ENCODE results near the gene MYO3B.

The MYO3B gene

DNA sequence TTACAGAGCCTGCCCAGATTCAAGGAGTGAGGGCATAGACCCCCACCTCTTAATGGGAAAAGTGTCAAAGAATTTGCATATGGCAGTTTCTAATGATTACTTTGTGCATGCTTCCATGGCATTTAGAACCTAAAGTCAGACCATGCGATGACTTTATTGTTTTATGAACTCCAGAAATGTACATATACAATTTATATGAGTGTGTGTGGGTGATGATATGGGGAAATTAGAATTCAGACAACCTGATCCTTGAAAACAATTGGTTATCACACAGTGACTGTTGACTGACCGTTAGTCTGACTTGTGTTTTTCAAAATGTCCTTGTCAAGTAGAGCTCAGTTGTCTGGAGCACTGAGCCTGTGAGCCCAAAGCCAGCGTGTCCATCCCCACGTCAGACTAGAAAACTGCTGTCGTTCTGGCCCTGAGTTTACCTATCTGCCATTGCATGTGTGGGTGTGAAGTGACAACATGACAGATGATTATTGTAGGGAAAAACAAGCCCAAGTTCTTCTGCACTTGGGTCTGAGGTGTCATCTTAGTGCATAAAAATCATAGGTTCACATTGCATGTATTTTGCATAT is 128.4 kb downstream of the MYO3B start:
- DNase-seq: no peak

DNA sequence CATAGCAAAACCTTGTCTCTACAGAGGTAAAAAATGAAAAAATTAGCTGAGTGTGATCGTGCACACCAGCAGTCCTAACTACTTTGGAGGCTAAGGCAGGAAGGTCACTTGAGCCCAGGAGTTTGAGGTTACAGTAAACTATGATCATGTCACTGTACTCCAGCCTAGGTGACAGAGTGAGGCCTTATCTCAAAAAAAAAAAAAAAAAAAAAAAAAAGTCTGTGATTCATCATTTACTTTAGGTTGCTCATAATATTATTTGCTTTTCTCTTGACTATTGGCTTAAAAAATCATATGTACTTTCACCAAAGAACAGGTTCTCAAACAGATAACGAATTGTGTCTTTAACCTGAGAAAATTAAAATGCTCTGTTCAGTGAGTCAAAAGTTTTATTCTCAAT is 129.1 kb downstream of the MYO3B start:
- no peak for DNase-seq

DNA sequence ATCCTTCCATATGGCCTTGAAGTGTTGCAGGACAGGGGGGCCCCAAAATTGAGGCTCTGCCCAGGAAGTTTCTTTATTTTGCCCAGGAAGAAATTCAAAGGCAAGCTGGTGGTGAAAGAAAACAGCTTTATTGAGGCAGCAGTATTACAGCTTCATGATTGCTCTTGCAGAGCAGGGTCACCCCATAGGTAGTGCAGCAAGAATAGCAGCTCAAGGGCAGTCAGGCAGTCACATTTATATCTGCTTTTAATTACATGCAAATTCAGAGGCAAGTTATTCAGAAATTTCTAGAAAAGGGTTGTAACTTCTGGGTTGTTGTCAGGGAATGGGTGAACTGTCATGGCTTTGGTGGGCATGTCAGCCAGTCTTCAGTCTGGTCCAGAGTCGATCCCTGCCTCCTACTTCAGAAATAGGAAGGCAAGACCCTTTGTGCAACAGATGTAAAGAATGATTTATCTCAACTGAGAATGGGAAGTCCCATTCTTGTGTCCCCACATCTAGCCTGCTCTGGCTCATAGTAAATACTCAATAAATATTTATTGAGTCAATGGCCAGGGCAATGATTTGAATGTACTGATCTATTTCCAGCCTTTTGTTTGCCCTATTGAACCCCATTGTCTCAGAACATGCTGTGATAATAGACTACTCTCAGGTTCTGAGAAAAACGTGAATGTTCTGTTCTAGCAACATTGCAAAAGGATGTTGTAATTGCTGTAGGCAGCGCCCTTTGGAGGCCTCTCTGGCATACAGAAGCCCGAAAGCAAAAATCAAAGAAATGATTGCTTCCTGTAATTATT is 129.8 kb downstream of the MYO3B start:
- DNase-seq: no peak

DNA sequence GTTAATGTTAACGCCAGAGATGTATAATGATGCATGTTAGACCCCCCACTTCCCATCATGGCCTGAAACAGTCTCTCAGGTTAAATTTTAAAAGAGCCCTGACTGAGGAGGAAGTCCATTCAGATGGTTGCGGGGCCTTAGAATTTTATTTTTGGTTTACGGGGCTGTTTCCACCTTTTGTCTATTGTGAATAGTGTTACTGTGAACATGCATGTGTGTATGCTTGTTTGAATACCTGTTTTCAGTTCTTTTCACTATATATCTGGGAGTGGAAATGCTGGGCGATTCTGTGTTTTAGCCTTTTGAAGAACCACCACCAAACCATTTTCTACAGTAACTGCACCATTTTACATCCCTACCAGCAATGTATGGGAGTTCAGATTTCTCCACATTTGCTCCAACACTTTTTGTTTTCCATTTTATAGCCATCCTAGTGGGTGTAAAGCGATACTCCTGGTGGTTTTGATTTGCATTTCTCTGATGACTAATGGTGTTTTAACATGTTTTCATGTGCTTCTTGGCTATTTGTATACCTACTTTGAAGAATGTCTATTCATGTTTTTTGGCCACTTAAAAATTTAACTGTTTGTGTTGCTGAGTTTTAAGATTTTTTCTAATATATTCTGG is 133.0 kb downstream of the MYO3B start:
- DNase-seq: no peak

- peak; percentile 74 to 81 for DNase-seq
These were observed 135.5 kb downstream of the MYO3B start for GRCh38 chr2:170313347-170313991.

- DNase-seq: no peak
These were observed 136.0 kb downstream of the MYO3B start for GRCh38 chr2:170313992-170314348.

DNA sequence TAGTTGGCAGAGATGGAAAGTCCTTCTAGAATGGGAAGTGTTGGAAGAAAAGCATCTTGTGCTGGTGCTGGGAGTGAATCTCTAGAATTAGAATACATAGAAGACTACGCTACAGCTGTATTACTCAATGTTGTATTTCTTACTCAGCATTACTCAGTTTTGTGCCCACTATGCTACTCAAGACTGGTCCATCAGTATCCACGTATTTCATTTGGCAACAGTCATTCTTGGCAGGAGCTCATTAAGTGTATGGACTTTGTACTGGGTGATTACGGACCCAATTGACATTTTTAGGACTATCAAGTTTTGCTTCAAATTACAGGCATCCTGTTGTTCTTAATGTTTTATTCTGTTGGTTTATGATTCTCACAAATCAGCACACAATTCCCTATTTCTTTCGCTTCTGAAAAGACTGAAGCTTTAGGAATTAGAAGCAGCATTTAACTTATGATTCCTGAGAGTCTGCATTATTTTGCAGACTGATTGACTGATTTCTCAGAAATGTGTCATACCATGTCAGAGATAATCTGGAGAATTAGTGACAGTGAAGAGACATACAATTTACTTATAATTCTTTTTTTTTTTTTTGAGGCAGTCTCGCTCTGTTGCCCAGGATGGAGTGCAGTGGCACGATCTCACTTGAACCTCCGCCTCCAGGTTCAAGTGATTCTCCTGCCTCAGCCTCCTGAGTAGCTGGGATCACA is 136.9 kb downstream of the MYO3B start:
- no peak for DNase-seq

- no peak for DNase-seq
These were observed 143.0 kb downstream of the MYO3B start for GRCh38 chr2:170320948-170321347.

- no peak for DNase-seq
These were observed 143.6 kb downstream of the MYO3B start for GRCh38 chr2:170321526-170321925.

DNA sequence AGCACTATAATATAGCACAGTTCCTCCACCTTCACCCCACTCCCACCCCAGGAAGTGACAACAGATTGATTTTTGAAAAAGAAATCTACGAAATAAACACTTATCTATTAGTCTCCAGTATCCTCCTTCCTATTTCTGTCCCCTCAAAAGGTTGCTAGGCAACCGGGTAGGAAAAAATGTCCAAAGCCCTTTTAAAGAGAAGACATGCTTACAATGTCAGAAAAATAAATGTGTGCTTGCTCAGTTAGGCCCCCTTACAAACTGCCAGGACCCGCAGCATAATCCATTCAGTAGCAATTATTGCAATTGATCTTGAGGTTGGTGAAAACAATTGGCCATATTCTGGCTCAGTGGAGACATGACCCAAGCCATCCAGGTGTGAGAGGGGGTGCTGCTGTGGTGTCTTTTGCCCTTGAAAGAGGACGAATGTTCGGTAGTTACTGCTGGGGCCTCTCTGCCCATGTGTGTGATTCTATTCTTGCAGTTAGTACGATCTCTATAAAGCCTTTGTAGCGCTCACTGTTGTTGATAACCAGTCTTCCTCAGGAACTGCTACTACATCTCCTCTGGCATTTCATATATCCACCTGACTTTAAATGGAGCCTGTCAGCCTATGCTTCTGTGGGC is 144.3 kb downstream of the MYO3B start:
- no peak for DNase-seq

GRCh38 chr2:170323743-170324142 is 145.8 kb downstream of the MYO3B start:
- no peak for DNase-seq

- DNase-seq: peak in 1 of 2 experiments; percentile 10
These were observed 146.7 kb downstream of the MYO3B start for GRCh38 chr2:170324640-170325046.

- DNase-seq: no peak
These were observed 152.9 kb downstream of the MYO3B start for GRCh38 chr2:170330881-170331280.

DNA sequence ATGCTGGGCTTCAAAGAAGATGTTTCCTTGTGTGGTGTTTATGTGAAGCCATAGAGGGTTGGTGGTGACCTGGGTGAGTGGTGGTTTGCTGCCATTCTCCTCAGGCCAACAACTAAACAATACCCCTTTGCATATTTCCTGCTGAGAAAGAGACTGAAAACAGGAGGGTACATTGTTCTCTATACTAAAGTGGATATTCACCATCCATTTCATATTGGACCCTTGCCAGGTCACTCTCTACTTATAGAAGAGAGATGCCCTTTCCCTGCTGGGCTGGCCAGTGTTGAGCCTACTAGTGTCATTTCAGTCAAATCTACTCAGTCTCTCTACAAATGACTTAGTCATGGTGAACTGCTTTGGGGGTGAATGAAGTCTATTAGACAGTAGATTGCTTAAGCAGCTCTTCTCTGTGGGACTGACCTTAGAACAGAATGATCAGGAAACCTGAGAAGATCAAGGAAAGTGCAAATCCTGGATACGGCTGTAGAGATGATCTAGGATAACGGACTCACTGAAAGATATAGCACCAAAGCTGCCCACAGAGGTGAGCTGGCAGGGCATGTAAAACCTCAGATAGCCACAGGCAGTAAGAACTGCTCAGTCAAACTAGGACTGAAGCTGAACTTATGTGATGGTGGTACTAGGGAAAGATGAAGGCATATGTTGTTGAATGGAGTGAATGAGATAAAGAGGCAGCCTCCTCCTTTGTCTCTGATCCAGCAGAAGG is 154.9 kb downstream of the MYO3B start:
- DNase-seq: peak in 1 of 2 experiments; percentile 30

DNA sequence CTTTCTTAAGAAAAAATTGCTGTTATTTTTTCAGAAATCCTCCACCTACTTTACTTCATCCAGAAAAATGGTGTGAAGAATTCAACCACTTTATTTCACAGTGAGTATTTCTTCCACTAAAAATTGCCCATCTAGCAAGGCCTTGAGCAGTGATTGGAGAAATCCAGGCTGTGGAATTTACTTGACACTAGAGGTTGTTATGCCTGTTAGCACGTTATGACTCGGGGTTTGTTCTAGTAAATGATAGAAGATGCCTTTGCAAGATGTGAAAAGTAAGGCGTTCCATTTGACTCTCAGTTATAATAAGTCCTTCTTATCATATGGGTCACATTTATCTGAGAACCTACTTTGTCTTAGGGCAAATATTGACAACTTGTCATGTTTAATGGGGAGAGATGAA is 157.4 kb downstream of the MYO3B start:
- DNase-seq: no peak

DNA sequence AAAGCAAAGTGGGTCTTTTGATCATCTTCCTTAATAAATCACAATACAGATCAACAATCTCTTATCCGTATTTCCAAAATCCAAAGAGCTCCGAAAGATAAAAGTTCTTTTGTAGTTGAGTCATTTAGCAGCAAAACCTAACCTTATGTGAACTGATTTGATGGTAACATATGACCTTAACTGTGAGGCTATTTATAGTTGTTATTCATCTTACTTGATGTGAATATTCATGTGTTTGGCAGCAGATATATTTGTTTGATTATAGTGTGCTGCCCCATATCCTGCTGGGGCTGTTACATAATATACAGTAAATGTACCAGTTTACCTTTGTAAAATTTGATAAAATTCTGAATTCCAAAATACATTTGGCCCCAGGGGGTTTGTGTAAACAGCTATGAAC is 158.5 kb downstream of the MYO3B start:
- no peak for DNase-seq

DNA sequence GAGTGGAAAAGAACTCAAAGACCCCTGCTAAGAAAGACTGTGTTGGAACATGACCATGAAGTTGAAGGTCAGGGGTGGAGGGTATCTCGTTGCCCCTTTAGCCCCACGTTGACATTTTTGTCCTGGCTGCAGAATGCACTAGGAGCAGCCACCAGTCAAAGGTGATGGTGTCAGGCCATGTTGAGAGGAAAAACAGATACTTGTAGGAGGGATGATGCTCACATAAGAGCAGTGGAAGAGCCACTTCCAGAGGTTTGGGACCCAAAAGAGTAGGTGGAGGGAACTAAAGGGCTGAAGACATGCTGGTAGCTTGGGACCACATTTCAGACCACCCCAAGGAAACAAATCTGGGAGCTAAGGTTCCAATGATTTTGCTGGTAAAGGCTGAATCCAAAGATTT is 159.0 kb downstream of the MYO3B start:
- no peak for DNase-seq

GRCh38 chr2:170339322-170339721 is 161.4 kb downstream of the MYO3B start:
- DNase-seq: no peak

DNA sequence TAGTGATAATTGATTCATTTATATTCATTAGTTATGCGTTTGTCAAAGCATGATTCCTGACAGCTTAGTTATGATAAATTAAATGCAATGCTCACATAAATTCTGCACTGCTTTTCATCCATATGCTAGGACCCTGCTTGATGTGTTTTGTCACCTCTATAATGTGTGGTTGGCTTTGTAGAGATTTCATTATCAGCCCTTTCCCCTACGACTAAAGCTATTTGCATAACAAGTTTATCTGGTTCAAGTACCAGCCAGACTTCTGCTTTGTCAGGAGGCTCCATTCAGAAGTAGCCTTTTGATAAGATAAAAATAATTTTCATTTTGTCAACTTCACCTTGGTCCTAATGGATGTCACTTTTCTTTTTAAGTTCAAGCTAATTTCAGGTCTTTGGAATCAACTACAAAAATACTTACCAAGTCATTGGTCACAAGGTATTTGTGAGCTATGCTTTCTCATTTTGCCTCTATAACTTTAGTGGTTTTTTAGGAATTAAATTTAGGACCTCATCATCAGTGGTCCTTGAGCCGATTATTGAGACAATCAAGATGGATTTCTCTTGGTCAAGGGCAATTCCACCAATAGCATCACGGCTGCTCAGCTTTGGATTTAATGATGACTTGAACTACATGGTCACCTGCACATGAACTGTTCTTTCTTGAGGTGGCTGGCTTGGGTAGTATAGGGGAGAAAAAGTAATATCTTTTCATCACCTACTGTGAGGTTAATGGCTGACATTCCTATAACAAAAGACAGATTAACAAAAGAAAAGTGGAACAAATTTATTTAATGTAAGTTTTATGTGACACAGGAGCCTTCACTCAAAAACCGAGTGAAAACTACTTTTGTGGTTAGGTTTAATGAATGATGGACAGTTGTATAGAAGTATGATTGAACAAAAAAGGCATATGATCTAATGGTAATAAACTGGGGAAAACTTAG is 162.1 kb downstream of the MYO3B start:
- no peak for DNase-seq

DNA sequence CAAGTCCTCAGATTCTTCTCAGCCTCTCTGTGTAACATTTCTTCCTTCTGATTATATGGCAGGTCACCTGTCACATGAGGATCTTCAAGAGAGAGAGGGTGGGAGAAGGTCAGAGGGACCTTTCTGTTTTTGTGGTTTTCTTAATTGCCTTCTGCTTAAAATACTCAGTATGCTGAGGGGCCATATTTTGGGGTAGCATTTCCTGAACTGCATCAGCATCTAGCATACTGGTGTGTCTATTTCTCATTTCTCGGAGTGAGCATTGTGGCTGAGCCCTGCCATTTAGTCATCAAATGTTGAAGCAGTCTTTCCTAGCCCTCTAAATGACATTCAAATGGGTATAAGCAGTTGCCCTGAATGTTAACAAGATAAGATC is 162.7 kb downstream of the MYO3B start:
- no peak for DNase-seq

All from NCI-H187 (cell line).